ENCODE results near the gene ASTN1. TPM values are rescaled to one million over a fixed set of nuclear protein-coding genes. Genes with fewer than 3 reads are reported as not detected.

Gene ASTN1
- 0.43 and 0.85 TPM in 2 replicates for total RNA-seq (2014; rRNA removed; shearing (Covaris generic))

DNA sequence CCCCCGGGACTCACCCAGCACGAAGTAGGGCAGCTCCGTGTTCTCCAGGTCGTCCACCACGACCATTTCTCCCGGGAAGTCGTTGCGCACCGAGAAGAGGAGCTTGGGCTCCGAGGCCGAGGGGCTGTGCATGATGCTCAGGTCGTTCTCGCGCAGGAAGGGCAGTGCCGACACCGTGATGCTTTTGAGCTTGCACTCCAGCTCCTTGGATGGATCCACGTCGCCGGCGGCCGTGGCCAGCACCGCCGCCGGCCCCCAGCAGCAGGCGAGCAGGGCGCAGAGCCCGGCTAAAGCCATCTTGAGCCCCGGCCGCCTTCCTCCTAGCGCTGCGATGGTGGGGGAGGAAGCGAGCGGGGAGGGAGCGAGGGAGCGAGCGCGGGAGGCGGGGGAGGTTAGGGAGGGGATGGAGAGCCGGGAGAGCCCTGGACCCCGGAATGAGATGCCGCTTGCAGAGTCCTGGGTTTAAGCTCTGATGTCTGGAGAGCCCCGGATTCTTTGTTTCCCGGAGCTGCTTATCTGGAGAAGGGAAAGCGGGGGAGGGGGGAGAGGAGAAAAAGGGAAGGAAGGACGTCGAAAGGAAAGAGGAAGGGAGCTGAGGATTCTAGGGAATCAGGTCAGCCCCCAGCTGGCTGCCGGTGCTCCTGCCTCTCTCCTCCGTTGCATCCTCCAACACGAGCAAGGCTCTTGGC is at the start of gene ASTN1:
Gene ASTN1, minus strand, starts transcription at position 333 of the 689 bp plus-strand sequence. Its CDS starts 36 bp downstream, at position 297.
- DNase-seq (ENCODE audit: low spot score) = no peak

DNA sequence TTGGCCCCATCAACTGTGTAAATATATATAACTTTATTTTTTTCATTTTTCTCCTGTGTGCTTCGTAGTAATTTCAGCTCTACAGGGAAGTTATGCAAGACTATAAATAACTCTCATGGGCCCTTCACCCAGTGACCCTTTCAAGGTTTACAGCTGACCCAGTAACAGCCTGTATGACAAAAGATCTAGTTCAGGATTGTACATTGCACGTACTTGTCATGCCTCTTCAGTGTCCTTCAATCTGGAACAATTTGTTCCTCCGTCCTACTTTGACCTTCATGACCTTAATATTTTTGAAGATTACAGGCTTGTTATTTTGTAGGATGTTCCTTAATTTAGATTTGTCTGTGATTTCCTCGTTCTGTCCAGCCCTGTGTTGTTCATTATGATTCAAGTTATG is 46.7 kb upstream of the ASTN1 start:
- no peak for DNase-seq (ENCODE audit: low spot score)

DNA sequence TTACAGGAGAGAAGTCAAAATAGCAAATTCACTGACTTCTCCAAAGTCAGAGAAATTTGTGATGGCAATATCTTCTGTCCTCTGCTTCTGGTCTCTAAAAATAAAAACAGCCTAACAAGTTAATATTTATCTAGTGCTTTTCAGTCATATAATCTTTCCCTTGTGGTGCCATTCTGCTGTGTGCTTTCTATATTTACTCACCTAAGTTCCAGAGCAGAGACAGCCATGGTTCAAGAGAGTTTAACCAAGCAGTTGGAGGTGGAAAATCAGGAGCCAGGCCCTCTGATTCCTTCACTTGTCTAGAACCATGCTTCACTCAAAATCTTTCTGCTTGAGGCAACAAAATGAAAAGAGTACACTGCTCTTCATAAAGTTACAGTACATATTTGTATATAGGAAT is 45.6 kb upstream of the ASTN1 start:
- no peak for DNase-seq (ENCODE audit: low spot score)

DNA sequence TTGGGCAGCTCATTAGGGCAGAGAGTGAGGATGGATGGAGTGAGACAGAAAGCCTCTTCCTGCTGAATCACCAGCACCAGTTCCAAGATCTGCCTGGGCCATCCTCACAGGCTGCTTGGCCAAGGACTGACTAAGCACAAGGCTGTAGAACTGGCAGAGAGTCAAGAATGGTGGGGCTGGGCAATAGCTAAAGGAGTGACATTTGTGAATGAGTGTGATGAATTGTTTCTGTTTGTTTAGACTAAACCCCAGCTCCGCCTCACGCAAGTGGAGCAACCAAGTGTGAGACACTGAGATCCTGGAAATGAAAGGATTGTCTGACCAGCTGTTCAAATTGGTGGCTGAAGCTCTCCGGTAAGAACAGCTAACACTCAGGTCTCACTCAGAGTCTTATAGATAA is 44.8 kb upstream of the ASTN1 start:
- peak; percentile 99 for DNase-seq (ENCODE audit: low spot score)

DNA sequence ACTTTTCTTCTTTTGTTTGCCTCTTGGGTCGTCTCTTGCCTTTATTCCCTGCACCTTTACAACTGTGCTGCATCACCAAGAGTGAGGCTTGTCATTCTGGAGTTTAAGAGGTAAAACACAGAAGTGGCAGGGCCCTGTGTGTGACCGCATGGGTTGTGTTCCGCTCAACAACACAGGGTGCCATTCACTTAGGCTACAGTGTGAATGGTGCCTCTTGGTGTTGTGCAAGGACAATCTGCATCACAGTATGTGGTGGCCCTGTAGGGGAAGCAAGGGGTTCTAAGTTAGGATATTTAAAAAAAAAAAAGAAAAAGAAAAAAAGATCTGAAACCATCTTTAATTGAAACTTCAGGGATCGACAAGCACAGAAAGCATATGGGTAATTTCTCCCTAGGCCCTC is 44.4 kb upstream of the ASTN1 start:
- no peak for DNase-seq (ENCODE audit: low spot score)

DNA sequence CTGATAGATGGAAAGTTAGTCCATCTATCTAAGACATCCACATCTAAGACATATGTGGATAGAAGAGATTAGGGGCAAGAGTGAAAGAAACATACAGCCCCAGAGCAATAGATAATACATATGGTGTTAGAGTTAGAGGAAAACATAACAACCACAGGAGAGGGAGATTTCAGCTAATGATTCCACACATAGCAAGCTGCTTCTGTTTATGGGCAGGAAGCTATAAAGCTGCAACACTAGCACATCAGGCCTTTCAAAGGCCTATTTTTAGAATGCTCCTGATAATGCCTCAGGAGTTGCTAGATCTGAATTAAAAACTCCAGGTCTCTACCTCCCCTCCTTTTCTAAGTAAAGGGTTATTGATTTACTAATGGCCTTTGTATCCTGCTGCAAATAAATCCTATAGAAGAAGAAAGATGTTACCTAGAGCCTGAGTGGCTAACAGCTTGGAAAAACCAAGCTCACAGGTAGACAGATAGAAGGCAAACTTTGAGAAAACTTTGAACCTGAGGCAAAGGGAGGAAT is 42.4 kb upstream of the ASTN1 start:
- no peak for DNase-seq (ENCODE audit: low spot score)

DNA sequence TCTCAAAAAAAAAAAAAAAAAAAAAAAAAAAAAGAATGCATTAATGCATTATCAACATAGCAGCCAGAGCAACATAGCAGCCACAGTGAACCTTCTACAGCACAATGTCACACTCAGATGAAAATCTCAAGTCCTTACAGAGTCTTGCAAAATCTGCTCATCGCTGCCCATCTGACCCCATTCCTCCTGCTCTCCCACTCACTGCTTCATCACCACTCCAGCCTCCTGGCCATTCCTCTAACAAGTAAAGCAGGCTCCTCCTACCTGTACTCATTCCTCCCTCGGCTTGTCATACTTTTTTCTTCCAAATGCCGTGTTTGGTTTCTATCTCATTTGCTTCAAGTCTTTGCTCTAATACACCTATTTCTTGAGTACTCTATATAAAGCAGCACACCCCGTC is 35.8 kb upstream of the ASTN1 start:
- no peak for DNase-seq (ENCODE audit: low spot score)

DNA sequence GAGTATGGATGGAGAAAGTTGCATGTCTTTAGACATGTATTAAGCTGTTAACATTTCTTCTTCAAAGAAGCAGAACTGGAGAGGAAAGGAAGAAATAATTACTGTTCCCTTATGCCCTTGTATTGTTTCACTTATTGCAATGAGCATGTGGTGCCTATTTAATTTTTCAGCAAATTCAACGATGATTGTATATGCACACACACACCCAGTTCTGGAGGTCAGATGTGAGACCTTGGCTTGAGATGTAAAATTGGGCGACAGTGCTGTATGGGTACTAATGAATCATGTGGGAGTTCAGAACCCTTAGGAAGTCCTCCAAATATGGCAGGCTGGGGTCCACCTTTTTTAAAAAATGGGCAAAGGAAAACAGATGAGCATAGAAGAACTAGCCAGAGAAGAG is 33.7 kb upstream of the ASTN1 start:
- DNase-seq (ENCODE audit: low spot score) = no peak

DNA sequence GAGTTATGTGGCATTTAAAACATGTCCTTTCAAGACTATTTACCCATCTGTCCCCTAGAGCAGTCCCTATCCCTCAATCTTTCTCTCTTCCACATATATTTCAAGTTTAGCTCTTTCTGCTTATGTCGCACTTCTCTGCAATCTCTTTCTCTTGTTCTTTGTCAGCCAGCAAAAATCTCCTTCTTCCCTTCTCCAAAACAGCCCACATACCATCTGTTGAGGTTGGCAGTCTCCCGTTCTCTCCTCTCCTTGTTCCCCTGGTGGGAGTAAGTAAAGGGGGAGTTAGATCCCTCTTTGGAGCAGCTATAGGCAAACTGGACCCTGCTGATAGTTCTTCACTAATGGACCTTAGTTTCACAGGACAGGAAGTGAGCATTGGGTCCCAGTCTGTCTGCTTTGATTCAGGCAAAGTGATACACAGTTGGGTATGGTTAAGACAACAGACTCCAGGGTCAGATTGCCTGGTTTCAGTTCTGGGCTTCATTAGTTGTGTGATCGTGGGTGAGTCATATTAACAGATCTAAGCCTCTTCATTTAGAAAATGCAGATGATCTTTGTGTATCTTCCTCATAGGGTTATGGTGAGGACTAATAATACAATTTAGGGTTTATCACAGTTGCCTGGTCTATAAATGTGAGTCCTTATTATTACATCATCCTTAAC is 25.9 kb upstream of the ASTN1 start:
- DNase-seq (ENCODE audit: low spot score) = no peak

DNA sequence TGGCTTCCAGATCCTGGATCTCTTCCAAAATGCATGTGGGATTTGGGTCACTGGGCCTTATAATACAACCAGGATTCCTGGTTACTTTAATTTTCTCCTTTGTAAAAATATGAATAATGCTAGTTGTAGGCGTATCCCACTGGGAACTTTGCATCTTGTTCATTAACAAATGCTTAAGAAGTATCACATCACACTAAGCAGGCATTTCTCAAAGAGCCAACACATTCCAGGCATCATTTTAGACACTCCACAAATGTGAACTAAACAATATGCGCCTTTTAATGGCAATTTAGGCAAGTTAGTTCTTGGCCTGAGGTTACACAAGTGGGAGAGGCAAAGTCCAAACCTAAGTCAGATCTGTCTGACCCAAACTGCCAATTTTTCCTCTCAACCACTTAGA is 22.1 kb upstream of the ASTN1 start:
- no peak for DNase-seq (ENCODE audit: low spot score)

DNA sequence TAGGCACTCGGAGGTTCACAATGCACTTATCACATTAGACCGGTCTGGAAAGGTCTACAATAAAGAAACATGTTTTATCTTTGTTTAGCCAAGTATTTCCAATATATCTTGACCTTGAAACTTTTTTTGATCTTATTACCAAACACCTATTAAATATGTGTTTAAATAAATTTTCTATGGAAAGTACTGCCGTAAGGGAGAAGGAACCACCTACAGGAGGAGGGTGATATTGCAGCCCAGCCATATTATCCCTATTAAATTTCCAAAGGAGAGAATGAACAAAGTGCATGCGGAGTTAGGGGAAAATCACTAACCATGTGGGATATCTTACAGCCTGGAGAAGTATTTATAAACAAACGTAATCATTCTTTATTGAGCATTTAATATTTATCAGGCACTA is 20.7 kb upstream of the ASTN1 start:
- no peak for DNase-seq (ENCODE audit: low spot score)

DNA sequence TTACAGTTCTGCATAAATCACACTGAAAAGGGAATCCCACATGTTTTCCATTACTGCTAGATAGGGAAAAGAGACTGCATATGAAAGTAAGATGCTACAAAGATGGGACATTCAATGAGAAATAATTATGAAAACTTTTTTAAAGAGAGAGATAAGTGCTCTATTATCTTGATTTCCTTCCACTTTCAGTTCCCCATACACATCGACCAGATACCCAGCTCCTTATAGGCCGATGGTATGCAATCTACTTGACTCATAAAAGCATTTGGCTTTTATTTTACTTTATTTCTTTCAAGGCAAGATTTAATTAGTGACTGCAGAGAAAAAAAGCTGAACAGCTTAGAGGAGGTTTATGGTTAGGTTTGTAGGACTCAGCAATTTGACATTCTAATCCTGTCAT is 19.3 kb upstream of the ASTN1 start:
- no peak for DNase-seq (ENCODE audit: low spot score)

DNA sequence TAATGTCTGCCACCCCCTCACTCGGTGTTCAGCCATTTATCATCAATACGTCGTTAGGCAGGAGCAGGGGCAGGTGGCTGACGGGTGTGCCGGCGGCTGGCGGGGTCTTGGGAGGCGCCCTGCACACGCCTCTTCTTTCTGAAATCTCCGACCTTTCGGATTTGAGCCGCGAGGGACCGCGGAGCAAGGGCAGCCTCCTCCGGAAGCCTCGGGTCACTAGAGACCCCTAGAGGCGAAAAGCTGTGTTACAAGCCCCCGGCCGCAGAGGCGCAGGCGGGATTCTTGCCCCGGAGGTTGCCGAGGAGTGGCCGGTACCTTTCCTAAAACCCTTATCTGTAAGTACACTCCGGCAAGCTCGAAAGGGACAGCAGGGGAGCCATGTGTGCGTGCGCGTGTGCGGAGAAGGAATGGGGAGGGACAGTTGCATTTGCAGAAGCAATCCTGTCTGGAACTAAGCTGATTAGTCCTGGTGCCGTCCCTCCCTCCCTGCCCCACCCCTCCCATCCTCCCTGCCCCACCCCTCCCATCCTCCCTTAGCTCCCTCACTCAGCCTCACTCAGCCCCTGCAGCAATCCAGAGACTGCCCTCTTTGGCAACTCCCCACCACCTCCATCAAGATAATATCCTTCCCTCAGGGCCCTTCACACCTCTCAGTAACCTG is 17.2 kb upstream of the ASTN1 start:
- peak; percentile 27 for DNase-seq (ENCODE audit: low spot score)

DNA sequence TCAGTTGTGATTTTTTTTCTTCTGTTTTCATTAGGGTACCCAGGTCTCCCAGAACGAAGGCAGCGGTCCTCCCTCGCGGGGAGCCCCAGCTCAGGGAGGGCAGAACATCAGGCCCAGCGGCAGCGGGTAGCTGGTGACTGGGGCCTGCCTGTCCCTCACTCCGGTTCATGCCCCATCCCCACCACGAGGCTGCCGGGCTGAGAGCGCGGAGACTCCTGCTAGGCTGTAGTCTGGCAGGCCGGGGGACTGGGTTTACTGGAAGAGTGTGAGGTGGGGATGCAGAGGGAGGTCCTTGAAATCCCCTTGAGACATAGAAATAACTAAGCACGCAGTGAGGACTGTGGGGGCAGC is 16.7 kb upstream of the ASTN1 start:
- no peak for DNase-seq (ENCODE audit: low spot score)

DNA sequence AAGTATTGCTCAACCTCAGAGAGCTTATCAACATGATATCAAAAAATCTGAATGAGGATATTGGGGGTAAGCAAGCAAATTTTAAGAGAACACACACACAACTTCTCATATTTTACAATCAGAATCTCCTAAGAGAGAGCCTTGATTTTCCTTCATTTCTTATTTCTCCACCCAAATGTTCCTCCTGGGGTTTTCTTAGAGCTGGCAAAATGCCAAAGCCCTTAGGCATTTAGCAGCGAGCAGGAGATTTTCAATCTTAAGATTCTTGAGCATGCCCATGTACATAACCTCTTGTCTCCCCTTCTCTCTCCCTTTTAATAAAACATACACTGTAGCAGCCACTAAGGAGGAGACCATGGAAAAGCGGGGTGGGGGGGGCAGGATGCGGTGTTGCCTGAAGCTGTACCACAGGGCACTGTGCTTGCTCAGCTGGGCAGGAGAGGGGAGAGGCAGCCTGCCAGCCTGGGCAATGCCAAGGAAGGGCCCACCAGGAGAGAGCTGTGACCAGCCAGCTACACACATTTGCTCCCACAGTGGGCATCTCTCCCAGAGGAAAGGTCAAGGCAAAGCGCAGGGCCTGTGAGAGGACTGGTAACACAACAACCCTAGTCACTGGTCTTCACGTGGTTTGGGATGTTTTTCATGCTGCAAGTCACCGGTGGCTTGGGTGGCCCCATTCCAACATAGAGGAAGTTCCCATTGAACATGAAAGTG is 10.6 kb upstream of the ASTN1 start:
- DNase-seq (ENCODE audit: low spot score) = peak; percentile 3

DNA sequence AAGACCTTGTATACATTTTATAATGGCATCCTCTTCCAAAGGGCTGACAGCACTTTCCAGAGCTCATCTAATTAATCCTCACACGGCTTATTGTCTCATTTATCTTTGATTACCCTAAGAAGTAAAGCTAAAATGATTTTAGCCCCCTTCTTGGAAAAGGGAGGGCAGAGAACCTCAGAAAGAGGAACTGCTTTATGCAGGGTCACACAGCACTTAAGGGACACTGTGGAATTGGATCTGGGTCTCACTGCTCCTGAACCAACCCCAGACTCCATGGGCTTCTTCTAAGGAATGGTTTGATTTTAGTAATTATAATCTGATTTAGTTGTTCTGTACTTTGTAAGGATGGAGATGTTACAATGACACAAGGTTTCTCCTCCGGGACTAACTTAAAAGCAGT is 9.5 kb upstream of the ASTN1 start:
- DNase-seq (ENCODE audit: low spot score) = no peak

DNA sequence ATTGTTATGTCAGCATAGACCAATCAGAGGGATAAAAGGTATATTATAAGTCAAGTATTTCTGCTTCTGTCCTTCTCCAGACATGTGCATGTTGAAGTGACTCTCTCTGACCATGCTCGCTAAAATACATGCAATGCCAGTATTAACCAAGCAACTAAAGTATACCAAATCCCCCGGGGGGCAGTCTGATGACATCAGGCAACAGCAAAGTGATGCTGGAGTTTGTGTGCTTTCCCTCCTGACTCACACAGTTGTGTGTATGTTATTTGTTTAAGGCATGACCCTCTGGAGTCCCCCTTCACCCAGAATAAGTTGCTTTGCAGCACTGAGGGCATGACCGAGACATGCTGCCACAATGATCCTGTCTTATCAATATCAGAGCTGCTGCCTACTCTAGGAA is 8.4 kb upstream of the ASTN1 start:
- DNase-seq (ENCODE audit: low spot score) = no peak

DNA sequence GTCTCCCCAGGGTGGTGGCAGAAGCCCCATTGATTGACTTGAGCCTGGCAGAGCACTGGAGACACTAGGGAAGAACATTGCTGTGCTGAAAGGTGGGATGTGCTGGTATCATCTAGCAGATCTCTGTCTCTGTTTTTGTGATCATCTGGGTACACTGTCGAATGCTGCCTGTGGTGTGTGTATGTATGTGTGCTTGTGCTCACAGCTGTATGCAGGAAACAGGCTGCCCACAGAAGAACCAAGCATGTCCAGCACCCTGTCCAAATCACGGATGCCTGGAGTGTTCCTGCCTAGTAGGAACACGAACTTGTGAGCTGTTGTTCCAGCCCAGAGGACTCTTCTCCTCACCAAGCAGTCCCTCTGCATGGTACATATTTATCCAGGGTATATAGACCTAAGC is 7.8 kb upstream of the ASTN1 start:
- DNase-seq (ENCODE audit: low spot score) = no peak

DNA sequence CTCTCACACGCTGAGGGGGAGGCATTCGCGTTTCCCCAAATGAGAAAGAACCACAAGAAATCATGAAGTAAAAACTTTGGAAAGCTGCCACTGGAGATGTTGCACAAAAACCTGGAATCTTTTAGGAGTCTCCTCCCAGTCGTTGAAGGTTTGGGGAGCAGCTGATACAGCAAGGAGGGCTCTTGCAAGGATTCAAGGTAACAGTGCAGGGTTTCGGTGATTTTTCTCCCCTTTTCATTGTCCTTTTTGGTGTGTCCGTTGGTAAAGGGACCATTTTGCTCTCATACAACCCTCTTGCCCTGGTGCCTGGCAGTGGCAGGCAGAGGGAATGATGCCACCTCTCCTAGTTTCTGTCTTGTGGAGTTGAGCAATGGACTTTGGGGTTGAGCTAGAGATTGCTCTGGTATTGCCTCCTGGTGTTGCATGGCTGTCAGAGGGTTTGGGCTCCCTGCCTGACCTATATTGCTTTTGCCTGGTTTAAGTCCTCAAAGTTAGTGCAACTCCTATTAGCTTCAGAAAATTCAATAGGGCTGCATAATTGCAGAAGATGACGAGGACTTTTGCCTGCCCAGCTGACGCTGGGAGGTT is 7.1 kb upstream of the ASTN1 start:
- DNase-seq (ENCODE audit: low spot score) = no peak

DNA sequence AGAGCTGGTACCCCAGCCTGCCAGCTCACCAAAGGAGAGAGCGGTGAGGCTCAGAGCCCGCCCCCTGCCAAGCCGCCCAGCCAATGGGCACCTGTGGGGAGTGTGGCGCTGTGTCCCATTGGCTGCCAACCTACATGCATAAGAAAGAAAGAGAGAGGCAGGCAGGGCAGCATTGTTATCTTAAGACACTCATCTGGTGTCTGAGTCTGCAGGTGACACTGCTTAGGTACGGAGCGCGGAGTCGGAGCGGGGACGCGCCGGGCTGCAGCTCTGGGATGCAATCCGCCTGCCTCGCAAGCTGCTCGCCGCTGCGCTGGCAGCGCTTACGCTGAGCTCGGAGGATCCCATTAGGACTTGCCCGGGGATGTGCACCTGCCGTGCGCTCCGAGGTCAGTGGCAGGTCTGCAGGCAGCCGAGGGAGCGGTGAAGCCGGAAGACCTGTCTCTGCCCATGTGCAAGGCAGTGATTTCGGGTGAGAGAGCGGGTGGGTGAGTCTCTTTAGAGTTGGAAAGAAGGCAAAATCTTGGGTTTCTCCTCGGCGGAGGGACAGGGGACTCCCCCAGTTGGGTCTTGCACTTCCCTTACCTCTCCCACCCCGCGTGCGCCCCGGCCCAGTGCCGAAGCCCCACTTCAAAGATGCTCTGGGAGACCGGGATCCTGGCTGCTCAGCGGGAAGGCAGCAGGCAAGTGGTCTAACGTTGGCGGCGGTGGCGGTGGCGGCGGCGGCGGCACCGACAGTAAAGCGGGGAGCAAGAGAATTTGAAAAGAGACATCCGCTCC is 6.4 kb upstream of the ASTN1 start, which contains the start of gene BRINP2:
Gene BRINP2, plus strand, starts transcription at position 203 of the 780 bp plus-strand sequence. CDS start 58,919 bp downstream, outside the sequence.
- DNase-seq (ENCODE audit: low spot score) = peak; percentile 31

DNA sequence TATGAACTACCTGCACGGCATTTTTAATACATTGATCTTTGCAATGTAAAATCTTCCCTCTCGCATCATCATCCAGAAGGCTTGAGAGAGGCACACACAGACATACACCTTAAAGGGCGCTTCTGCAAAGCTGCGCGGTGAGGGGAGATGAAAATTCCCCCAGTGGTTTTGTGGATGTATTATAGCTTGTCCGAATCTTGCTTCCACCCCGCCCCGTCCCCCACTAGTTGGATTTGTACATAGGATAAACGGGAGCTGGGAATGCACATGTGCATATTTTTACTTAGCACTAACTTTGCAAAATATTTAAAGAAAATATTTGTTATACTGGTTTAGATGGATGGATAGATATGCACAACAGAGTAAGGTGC is 542 bp upstream of the ASTN1 start:
- no peak for DNase-seq (ENCODE audit: low spot score)

Data from H4 (cell line).